IMR-90 (cell line): ENCODE results near the gene KCNH4. TPM values are rescaled to one million over a fixed set of nuclear protein-coding genes. Genes with fewer than 3 reads are reported as not detected.

Experiments
- ATAC-seq: fragments of 200-7000 bp; cut with Tn5 transposase; 2 replicates; pipeline ENCODE4 v1.9.1; 2020; ENCODE audit warnings: low read depth, mild to moderate bottlenecking, moderate library complexity
- BruUV-seq: library from RNA; stranded (reverse); fragments of 400-500 nt; replicated peaks from 2 replicates; lab custom pipeline; 2021; lab: Mats Ljungman, UMichigan
- CTCF ChIA-PET: fragments of 300-600 bp; formaldehyde crosslinking; extraction: SDS; loops from one replicate; lab custom pipeline; 2021; ENCODE audit warnings: antibody characterized with exemption; lab: Yijun Ruan, JAX
- POLR2A ChIA-PET: fragments of 300-600 bp; sonication (Branson Sonifier 250); formaldehyde crosslinking; loops from one replicate; lab custom pipeline; 2022; ENCODE audit warnings: antibody characterized with exemption; ENCODE audit not compliant: unreplicated experiment; lab: Charles Lee
- DNase-seq: peaks from one replicate; pipeline ENCODE4 v3.0.0; 2013
- H2AFZ ChIP-seq: replicated peaks from 2 replicates; pipeline ENCODE3; 2013; ENCODE audit warnings: low read length, mild to moderate bottlenecking; ENCODE audit not compliant: poor library complexity
- H2AK5ac ChIP-seq: 2 replicates; pipeline ENCODE4 v1.6.1; 2013; ENCODE audit warnings: low read depth, low read length, inconsistent platforms
- H2AK9ac ChIP-seq: replicated peaks from 2 replicates; pipeline ENCODE3; 2013; ENCODE audit warnings: mild to moderate bottlenecking, low read depth, low read length, moderate library complexity; ENCODE audit not compliant: poor library complexity
- H2BK120ac ChIP-seq: 2 replicates; pipeline ENCODE4 v1.6.1; 2013; ENCODE audit warnings: low read depth, low read length, inconsistent platforms
- H2BK15ac ChIP-seq: 3 replicates; pipeline ENCODE4 v1.6.1; 2013; ENCODE audit warnings: low read depth, low read length, inconsistent platforms
- H2BK20ac ChIP-seq: 2 replicates; pipeline ENCODE4 v1.6.1; 2013; ENCODE audit warnings: low read depth, mild to moderate bottlenecking, inconsistent platforms, low read length, moderate library complexity
- H2BK5ac ChIP-seq: 2 replicates; pipeline ENCODE4 v1.6.1; 2013; ENCODE audit warnings: mild to moderate bottlenecking, low read depth, low read length, inconsistent platforms; ENCODE audit not compliant: poor library complexity, severe bottlenecking
- H3K14ac ChIP-seq: replicated peaks from 2 replicates; pipeline ENCODE4 v1.6.1; 2013; ENCODE audit warnings: low read depth, low read length, inconsistent platforms
- H3K18ac ChIP-seq: 2 replicates; pipeline ENCODE4 v1.6.1; 2013; ENCODE audit warnings: low read depth, low read length, control low read depth
- H3K23ac ChIP-seq: 2 replicates; pipeline ENCODE4 v1.6.1; 2013; ENCODE audit warnings: low read depth, low read length, inconsistent platforms
- H3K27ac ChIP-seq: 2 replicates; pipeline ENCODE4 v1.5.1; 2013; ENCODE audit warnings: mild to moderate bottlenecking, control low read depth, low read length; ENCODE audit not compliant: insufficient read depth
- H3K27me3 ChIP-seq: 2 replicates; pipeline ENCODE4 v1.6.1; 2013; ENCODE audit warnings: low read length; ENCODE audit not compliant: control insufficient read depth, insufficient read depth
- H3K36me3 ChIP-seq: 2 replicates; pipeline ENCODE4 v1.6.1; 2013; ENCODE audit warnings: low read length, mixed read lengths; ENCODE audit not compliant: control insufficient read depth, insufficient read depth
- H3K4ac ChIP-seq: 2 replicates; pipeline ENCODE4 v1.6.1; 2013; ENCODE audit warnings: low read depth, low read length, inconsistent platforms
- H3K4me1 ChIP-seq: 2 replicates; pipeline ENCODE4 v1.6.1; 2013; ENCODE audit warnings: low read length, mixed read lengths; ENCODE audit not compliant: control insufficient read depth, insufficient read depth
- H3K4me2 ChIP-seq: 2 replicates; pipeline ENCODE4 v1.6.1; 2013; ENCODE audit warnings: low read depth, mild to moderate bottlenecking, control low read depth, low read length, moderate library complexity
- H3K4me3 ChIP-seq: 2 replicates; pipeline ENCODE4 v1.5.1; 2013; ENCODE audit warnings: low read depth, mild to moderate bottlenecking, control low read depth, low read length, moderate library complexity; ENCODE audit not compliant: insufficient read depth
- H3K56ac ChIP-seq: 2 replicates; pipeline ENCODE4 v1.6.1; 2013; ENCODE audit warnings: low read length, inconsistent platforms; ENCODE audit not compliant: insufficient read depth; ENCODE audit errors: extremely low read depth
- H3K79me1 ChIP-seq, 2 experiments: 2 replicates each; pipeline ENCODE4 v1.6.1; 2013; ENCODE audit warnings: low read length in 2 of 2, inconsistent platforms in 1 of 2, low read depth in 1 of 2
- H3K9ac ChIP-seq: 2 replicates; pipeline ENCODE4 v1.6.1; 2013; ENCODE audit warnings: low read depth, low read length, control low read depth
- H3K9me1 ChIP-seq: 2 replicates; pipeline ENCODE4 v1.6.1; 2013; ENCODE audit warnings: low read length, inconsistent platforms; ENCODE audit not compliant: insufficient read depth
- H3K9me3 ChIP-seq: 2 replicates; pipeline ENCODE4 v1.6.1; 2013; ENCODE audit warnings: low read length; ENCODE audit not compliant: control insufficient read depth, insufficient read depth
- H4K20me1 ChIP-seq: 2 replicates; pipeline ENCODE4 v1.6.1; 2013; ENCODE audit warnings: low read length, inconsistent platforms; ENCODE audit not compliant: insufficient read depth
- H4K5ac ChIP-seq: 2 replicates; pipeline ENCODE4 v1.6.1; 2013; ENCODE audit warnings: mild to moderate bottlenecking, low read depth, low read length, control low read depth
- H4K8ac ChIP-seq, 2 experiments: 2 replicates each; pipeline ENCODE4 v1.6.1; 2013; ENCODE audit warnings: low read depth in 2 of 2, low read length in 2 of 2, control low read depth in 1 of 2, inconsistent platforms in 1 of 2
- H4K91ac ChIP-seq: 2 replicates; pipeline ENCODE4 v1.6.1; 2013; ENCODE audit warnings: low read depth, low read length, inconsistent platforms; ENCODE audit not compliant: insufficient read depth
- BHLHE40 ChIP-seq: fragments of 150-350 bp; IDR thresholded peaks from 2 replicates; pipeline ENCODE4 v1.6.1; 2016; ENCODE audit warnings: mild to moderate bottlenecking, low read depth, low read length
- CHD1 ChIP-seq: IDR thresholded peaks from 2 replicates; pipeline ENCODE4 v1.6.1; 2012; ENCODE audit warnings: low read depth, low read length, improper control_type of control experiment
- CTCF ChIP-seq: conservative IDR thresholded peaks from 2 replicates; pipeline ENCODE4 v1.5.1; 2012; ENCODE audit warnings: mild to moderate bottlenecking, low read depth, low read length, improper control_type of control experiment
- ELK1 ChIP-seq: fragments of 150-350 bp; IDR thresholded peaks from 2 replicates; pipeline ENCODE4 v1.6.1; 2016; ENCODE audit warnings: low read depth, mild to moderate bottlenecking, low read length, moderate library complexity, borderline replicate concordance
- FOS ChIP-seq: fragments of 150-350 bp; IDR thresholded peaks from 2 replicates; pipeline ENCODE4 v1.6.1; 2016; ENCODE audit warnings: low read depth, low read length
- MAZ ChIP-seq: IDR thresholded peaks from 2 replicates; pipeline ENCODE4 v1.6.1; 2012; ENCODE audit warnings: low read depth, mild to moderate bottlenecking, low read length, improper control_type of control experiment, moderate library complexity, borderline replicate concordance
- MXI1 ChIP-seq: IDR thresholded peaks from 2 replicates; pipeline ENCODE4 v1.6.1; 2012; ENCODE audit warnings: low read depth, mild to moderate bottlenecking, low read length, moderate library complexity, borderline replicate concordance
- POLR2A ChIP-seq: IDR thresholded peaks from 2 replicates; pipeline ENCODE4 v1.6.1; 2012; ENCODE audit warnings: mild to moderate bottlenecking, low read depth, low read length
- RAD21 ChIP-seq: IDR thresholded peaks from 2 replicates; pipeline ENCODE4 v1.6.1; 2012; ENCODE audit warnings: low read length, improper control_type of control experiment
- RCOR1 ChIP-seq: IDR thresholded peaks from 2 replicates; pipeline ENCODE4 v1.6.1; 2012; ENCODE audit warnings: mild to moderate bottlenecking, low read length, improper control_type of control experiment; ENCODE audit not compliant: insufficient replicate concordance
- SMC3 ChIP-seq: fragments of 150-350 bp; IDR thresholded peaks from 2 replicates; pipeline ENCODE4 v1.6.1; 2016; ENCODE audit warnings: low read depth, mild to moderate bottlenecking, antibody characterized with exemption, low read length, moderate library complexity
- USF2 ChIP-seq: fragments of 150-350 bp; IDR thresholded peaks from 2 replicates; pipeline ENCODE4 v1.6.1; 2017; ENCODE audit warnings: mild to moderate bottlenecking, antibody characterized with exemption, low read length, low read depth
- WGBS, 2 experiments: methylation state at CpG; one replicate each; pipeline versions ENCODE4 v1.1.5 to v1.1.7; 2013; ENCODE audit warnings: missing lambda C conversion rate in 2 of 2; ENCODE audit not compliant: insufficient read length in 1 of 2; ENCODE audit errors: extremely low coverage in 2 of 2; 5-methylcytosine and 5-hydroxymethylcytosine counted together
- dilution Hi-C: fragments of 300-500 bp; cut with HindIII; formaldehyde crosslinking; loops from one replicate; pipeline ENCODE4 v1.14.3; 2018; ENCODE audit warnings: low sequenced_read_pairs; ENCODE audit not compliant: unreplicated experiment
- in situ Hi-C: fragments of 300-500 bp; cut with MboI; formaldehyde crosslinking; loops from 3 replicates; pipeline ENCODE4 v1.14.3; 2019; ENCODE audit warnings: low sequenced_read_pairs, inconsistent platforms, mixed read lengths
- intact Hi-C: fragments of 100-400 bp; cut with micrococcal nuclease; formaldehyde crosslinking; loops from 2 replicates; pipeline ENCODE4 v1.10.0; 2022
- polyA plus RNA-seq, 3 experiments: library from polyadenylated mRNA; depleted of rRNA; stranded (reverse); fragments of >200 nt; gene quantifications; 2 replicates each; pipeline ENCODE4 v1.2.3, GENCODE V29; 2012; ENCODE audit warnings: low replicate concordance in 1 of 3
- total RNA-seq: library from RNA; depleted of rRNA; stranded (reverse); fragments of >200 nt; gene quantifications from 2 replicates; pipeline ENCODE4 v1.2.3, GENCODE V29; 2012

The KCNH4 gene
- total and polyA plus RNA-seq, 2 of the 4 experiments (the other 2 are of a cell fraction): 0.03 TPM; not detected in 1

- intact Hi-C loops: no loop called here
- no peak overlapping the region for H2BK120ac ChIP-seq
- dilution Hi-C loops: no loop called here
Observed at GRCh38 chr17:42210046-42210445, 29.1 kb upstream of the KCNH4 start.

More at GRCh38 chr17:42210046-42210445, 29.1 kb upstream of the KCNH4 start:
- H4K20me1 ChIP-seq: no peaks in the 10 kb centered on the region; the same call in 1 of the 2 replicates
- no peak overlapping the region for H2BK5ac ChIP-seq
- in situ Hi-C loops: no loop called here
- CTCF ChIA-PET: no interaction called here
- no peak overlapping the region for H2AFZ ChIP-seq
- no peak overlapping the region for H2BK20ac ChIP-seq
- H2AK9ac ChIP-seq: no peak overlapping the region
- H4K91ac ChIP-seq: no peak overlapping the region
- 94% methylated on average over 2 of the region's 6 CpGs; no CpG with 5 or more reads in 1 of the 2 experiments for WGBS, 2 experiments
- TF ChIP-seq FOS (no peak), MXI1 (no peak), CTCF (no peak), SMC3 (no peak), POLR2A (no peak), BHLHE40 (no peak), RAD21 (no peak), MAZ (no peak), CHD1 (no peak), USF2 (no peak), ELK1 (no peak), RCOR1 (no peak)
- H3K4ac ChIP-seq: no peak overlapping the region
- H3K9ac ChIP-seq: no peak overlapping the region
- no peaks in the 10 kb centered on the region for H3K9me1 ChIP-seq
- DNase-seq (no peak), ATAC-seq (no peak)
- no peak overlapping the region for H3K23ac ChIP-seq
- no peak overlapping the region for H3K27ac ChIP-seq
- no peak overlapping the region for H3K18ac ChIP-seq
- H3K9me3 ChIP-seq: no peaks in the 10 kb centered on the region
- 0 out of 2 replicates have a peak, but pooled peaks cover 1% of the 10 kb centered on the region for H3K4me1 ChIP-seq
- H3K14ac ChIP-seq: no peak overlapping the region
- H3K4me2 ChIP-seq: no peak overlapping the region
- H3K27me3 ChIP-seq: no peaks in the 10 kb centered on the region
- POLR2A ChIA-PET: no interaction called here
- no peak overlapping the region for H3K56ac ChIP-seq
- no peak overlapping the region for H2BK15ac ChIP-seq
- no peak overlapping the region for H2AK5ac ChIP-seq
- H4K8ac ChIP-seq: no peak overlapping the region
- no peak overlapping the region for H4K5ac ChIP-seq
- peaks cover 41% of the 10 kb centered on the region for H3K36me3 ChIP-seq
- peaks cover 3 to 7% of the 10 kb centered on the region in 2 experiments; a peak in 1 of 4 replicates for H3K79me1 ChIP-seq
- BruUV-seq: no TSS peak
- no peak overlapping the region for H3K4me3 ChIP-seq
